MM.1S (cell line): ENCODE measurements around the gene CRACDL.

Experiments
- DNase-seq: peaks from one replicate; pipeline ENCODE4 v3.0.0-alpha.2; 2015
- H2AFZ ChIP-seq: fragments of 300-600 bp; sonication (generic); 2 replicates; pipeline ENCODE4 v1.6.0; 2016; ENCODE audit warnings: antibody characterized with exemption, low read length
- H3F3A ChIP-seq: fragments of 300-600 bp; sonication (generic); 2 replicates; pipeline ENCODE4 v1.6.1; 2016; ENCODE audit warnings: mild to moderate bottlenecking, antibody characterized with exemption, low read length, moderate library complexity, mixed read lengths; ENCODE audit not compliant: insufficient read depth
- H3K27ac ChIP-seq: fragments of 300-600 bp; sonication (generic); 2 replicates; pipeline ENCODE4 v1.5.1; 2016; ENCODE audit warnings: mild to moderate bottlenecking, low read length
- H3K27me3 ChIP-seq: fragments of 300-600 bp; sonication (generic); replicated peaks from 2 replicates; pipeline ENCODE4 v1.6.0; 2016; ENCODE audit warnings: low read length; ENCODE audit not compliant: insufficient read depth
- H3K36me3 ChIP-seq: fragments of 300-600 bp; sonication (generic); replicated peaks from 2 replicates; pipeline ENCODE4 v1.6.1; 2016; ENCODE audit warnings: mild to moderate bottlenecking, low read length, mixed read lengths; ENCODE audit not compliant: insufficient read depth
- H3K4me1 ChIP-seq: fragments of 300-600 bp; sonication (generic); 2 replicates; pipeline ENCODE4 v1.6.1; 2016; ENCODE audit warnings: low read length, mixed read lengths
- H3K4me2 ChIP-seq: fragments of 300-600 bp; sonication (generic); 2 replicates; pipeline ENCODE4 v1.6.0; 2016; ENCODE audit warnings: low read depth, low read length
- H3K4me3 ChIP-seq: fragments of 300-600 bp; sonication (generic); 2 replicates; pipeline ENCODE4 v1.5.1; 2016; ENCODE audit warnings: low read length, mixed read lengths
- H3K79me2 ChIP-seq: fragments of 300-600 bp; sonication (generic); 2 replicates; pipeline ENCODE4 v1.6.1; 2016; ENCODE audit warnings: mixed run types, low read length, mixed read lengths
- H3K9ac ChIP-seq: fragments of 300-600 bp; sonication (generic); 2 replicates; pipeline ENCODE4 v1.6.1; 2016; ENCODE audit warnings: low read length, mixed read lengths
- H3K9me2 ChIP-seq: fragments of 300-600 bp; sonication (generic); replicated peaks from 2 replicates; pipeline ENCODE4 v1.6.1; 2016; ENCODE audit warnings: mild to moderate bottlenecking, low read length, mixed read lengths; ENCODE audit not compliant: insufficient read depth
- H3K9me3 ChIP-seq: fragments of 300-600 bp; sonication (generic); replicated peaks from 2 replicates; pipeline ENCODE4 v1.6.1; 2016; ENCODE audit warnings: mild to moderate bottlenecking, low read length, mixed read lengths; ENCODE audit not compliant: insufficient read depth
- H4K20me1 ChIP-seq: fragments of 300-600 bp; sonication (generic); 2 replicates; pipeline ENCODE4 v1.6.1; 2016; ENCODE audit warnings: mild to moderate bottlenecking, low read length, moderate library complexity, mixed read lengths; ENCODE audit not compliant: insufficient read depth
- CTCF ChIP-seq: fragments of 300-600 bp; sonication (generic); IDR thresholded peaks from 2 replicates; pipeline ENCODE4 v1.5.1; 2016; ENCODE audit warnings: antibody characterized with exemption, low read length, mixed read lengths
- EZH2 ChIP-seq: fragments of 300-600 bp; sonication (generic); optimal IDR thresholded peaks from 2 replicates; pipeline ENCODE3; 2017; ENCODE audit warnings: low read depth, mild to moderate bottlenecking, antibody characterized with exemption, low read length, mixed read lengths
- EZH2phosphoT487 ChIP-seq: fragments of 300-600 bp; sonication (generic); IDR thresholded peaks from 2 replicates; pipeline ENCODE4 v1.6.1; 2018; ENCODE audit warnings: antibody characterized with exemption, low read length

CRACDL gene

GRCh38 chr2:98768384-98769113 is 167.5 kb downstream of the CRACDL start:
- Histone ChIP-seq H3K4me2 (no peak overlapping the region), H3K27me3 (no peaks in the 10 kb centered on the region), H3K79me2 (no peaks in the 10 kb centered on the region), H3K4me1 (peaks cover 5% of the 10 kb centered on the region; the same call in 1 of the 2 replicates), H3K9ac (no peak overlapping the region), H3F3A (no peaks in the 10 kb centered on the region), H3K9me3 (no peaks in the 10 kb centered on the region), H3K4me3 (no peak overlapping the region), H3K27ac (no peak overlapping the region), H3K9me2 (no peaks in the 10 kb centered on the region), H3K36me3 (no peaks in the 10 kb centered on the region), H2AFZ (no peak overlapping the region), H4K20me1 (no peaks in the 10 kb centered on the region)
- TF ChIP-seq EZH2phosphoT487 = no peak
- DNase-seq = no peak

GRCh38 chr2:98764499-98764898 is 171.5 kb downstream of the CRACDL start:
- no peak overlapping the region for H3K4me3 ChIP-seq
- H3K4me2 ChIP-seq = no peak overlapping the region

GRCh38 chr2:98763209-98763951 is 172.6 kb downstream of the CRACDL start:
- no peak overlapping the region for H3K27ac ChIP-seq
- no peaks in the 10 kb centered on the region for H3F3A ChIP-seq
- no peak overlapping the region for H2AFZ ChIP-seq
- H3K79me2 ChIP-seq = no peaks in the 10 kb centered on the region
- no peaks in the 10 kb centered on the region for H3K36me3 ChIP-seq
- H3K4me1 ChIP-seq = no peaks in the 10 kb centered on the region
- no peaks in the 10 kb centered on the region for H4K20me1 ChIP-seq
- H3K27me3 ChIP-seq = no peaks in the 10 kb centered on the region
- DNase-seq = no peak
- H3K9me3 ChIP-seq = no peaks in the 10 kb centered on the region
- TF ChIP-seq CTCF = no peak
- no peak for TF ChIP-seq EZH2
- TF ChIP-seq EZH2phosphoT487 = no peak
- no peaks in the 10 kb centered on the region for H3K9me2 ChIP-seq
- H3K4me3 ChIP-seq = no peak overlapping the region
- no peak overlapping the region for H3K9ac ChIP-seq
- no peak overlapping the region for H3K4me2 ChIP-seq

More at GRCh38 chr2:98764499-98764898, 171.5 kb downstream of the CRACDL start:
- Histone ChIP-seq H4K20me1 (no peaks in the 10 kb centered on the region), H3K79me2 (no peaks in the 10 kb centered on the region), H3K36me3 (no peaks in the 10 kb centered on the region), H3K27ac (no peak overlapping the region), H3K27me3 (no peaks in the 10 kb centered on the region), H3K9me3 (no peaks in the 10 kb centered on the region), H2AFZ (no peak overlapping the region), H3F3A (no peaks in the 10 kb centered on the region), H3K9ac (no peak overlapping the region), H3K9me2 (no peaks in the 10 kb centered on the region), H3K4me1 (no peaks in the 10 kb centered on the region)
- no peak for DNase-seq
- no peak for TF ChIP-seq CTCF
- no peak for TF ChIP-seq EZH2phosphoT487
- TF ChIP-seq EZH2 = no peak
